Natural killer cell (primary cell): ENCODE measurements around the gene CD99L2. TPM values are rescaled to one million over a fixed set of nuclear protein-coding genes. Genes with fewer than 3 reads are reported as not detected.

Source experiments
- ATAC-seq, 3 donors: fragments of 150-1000 bp in 2 of 3; fragments of 200-7000 bp in 1 of 3; cut with Tn5 transposase; 1 replicate in 1 of 3; 2 replicates in 2 of 3; pipeline ENCODE4 v1.10.0; 2021; ENCODE audit warnings: mild to moderate bottlenecking in 2 of 3, moderate library complexity in 2 of 3
- DNase-seq, 2 donors: peaks; one replicate each; pipeline versions ENCODE4 v3.0.0 to v3.0.0-alpha.2; 2013 to 2021; ENCODE audit warnings: mixed read lengths in 1 of 2
- H3K27ac ChIP-seq: one replicate; pipeline ENCODE4 v1.5.1; 2013; ENCODE audit warnings: mild to moderate bottlenecking, low read length
- H3K27me3 ChIP-seq: one replicate; pipeline ENCODE4 v1.6.1; 2013; ENCODE audit warnings: low read length; ENCODE audit not compliant: control insufficient read depth, insufficient read depth
- H3K36me3 ChIP-seq: one replicate; pipeline ENCODE4 v1.6.1; 2013; ENCODE audit warnings: low read length; ENCODE audit not compliant: control insufficient read depth, insufficient read depth
- H3K4me1 ChIP-seq: one replicate; pipeline ENCODE4 v1.6.1; 2013; ENCODE audit warnings: low read length; ENCODE audit not compliant: control insufficient read depth, insufficient read depth
- H3K4me3 ChIP-seq: one replicate; pipeline ENCODE4 v1.5.1; 2013; ENCODE audit warnings: low read length
- H3K9me3 ChIP-seq: one replicate; pipeline ENCODE4 v1.6.1; 2013; ENCODE audit warnings: low read length; ENCODE audit not compliant: control insufficient read depth, insufficient read depth
- H3K27ac Mint-ChIP-seq, 2 donors: one replicate each; pipeline ENCODE4 v1.8.0; 2022; ENCODE audit warnings: mild to moderate bottlenecking in 2 of 2, mixed read lengths in 2 of 2, moderate library complexity in 1 of 2
- H3K27me3 Mint-ChIP-seq, 2 donors: one replicate each; pipeline ENCODE4 v1.8.0; 2022; ENCODE audit warnings: low read depth in 2 of 2, mixed read lengths in 2 of 2
- H3K36me3 Mint-ChIP-seq: one replicate; pipeline ENCODE4 v1.8.0; 2022; ENCODE audit warnings: mixed read lengths
- H3K4me1 Mint-ChIP-seq, 2 donors: one replicate each; pipeline ENCODE4 v1.8.0; 2022; ENCODE audit warnings: mixed read lengths in 2 of 2
- H3K4me3 Mint-ChIP-seq: one replicate; pipeline ENCODE4 v1.8.0; 2022; ENCODE audit warnings: mild to moderate bottlenecking, moderate library complexity, mixed read lengths
- H3K9me3 Mint-ChIP-seq, 2 donors: one replicate each; pipeline ENCODE4 v1.8.0; 2022; ENCODE audit warnings: mixed read lengths in 2 of 2
- WGBS: methylation state at CpG from one replicate; pipeline ENCODE4 v1.1.7; 2013; ENCODE audit warnings: missing lambda C conversion rate; ENCODE audit not compliant: insufficient coverage; 5-methylcytosine and 5-hydroxymethylcytosine counted together
- intact Hi-C: fragments of 100-400 bp; cut with micrococcal nuclease; formaldehyde crosslinking; loops from one replicate; pipeline ENCODE4 v1.14.2; 2022
- total RNA-seq, 4 donors: library from RNA; stranded (reverse); fragments of 120-200 nt in 1 of 4; gene quantifications; one replicate each; pipeline versions ENCODE4 v1.2.3 to v1.2.4, GENCODE V29; 2013 to 2022
- TF ChIP-seq, protein P1 (sequence below): fragments of 200-600 bp; IDR thresholded peaks from one replicate; pipeline ENCODE4 v1.8.0; 2022; ENCODE audit warnings: antibody characterized with exemption

CD99L2 gene
- total RNA-seq, 3 donors from 2014 or later (not counting 1 experiment from before 2014, with no cell fraction given): 13.1 to 18.0 (median 15.7) TPM

DNA sequence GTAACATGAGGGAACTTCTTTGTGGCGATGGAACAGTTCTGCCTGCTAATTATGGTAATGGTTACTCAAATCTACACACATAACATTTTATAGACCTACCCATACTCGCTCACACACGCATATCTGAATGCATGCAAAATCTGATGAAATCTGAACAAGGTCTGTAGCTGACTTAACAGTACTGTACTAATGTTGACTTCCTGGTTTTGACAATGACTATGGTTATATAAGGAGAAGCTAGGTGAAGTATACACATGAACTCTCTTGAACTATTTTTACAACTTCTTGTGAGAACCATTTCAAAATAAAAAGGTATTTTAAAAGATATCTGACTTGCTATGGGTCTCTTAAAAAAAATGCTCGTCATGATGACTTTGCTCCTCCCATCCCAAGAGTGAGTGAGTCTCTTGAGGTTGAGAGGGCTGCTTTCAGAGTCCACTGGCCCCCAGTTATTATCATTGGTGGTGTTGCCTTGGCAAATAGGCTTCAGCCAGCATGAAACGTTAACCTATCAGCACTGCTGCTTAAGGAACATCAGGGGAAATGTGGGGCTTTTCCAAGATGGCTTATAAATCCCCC lies 105.4 kb downstream of the CD99L2 start:
- 100% methylated on average over 1 of the region's 5 CpGs for WGBS
- Histone ChIP-seq H3K36me3 (peaks cover 6% of the 10 kb centered on the region), H3K4me3 (no peak overlapping the region), H3K27me3 (no peaks in the 10 kb centered on the region), H3K9me3 (no peaks in the 10 kb centered on the region), H3K4me1 (no peaks in the 10 kb centered on the region), H3K27ac (no peak overlapping the region)
- no peak for ATAC-seq
- Mint-ChIP-seq H3K4me1 (peaks cover 0 to 5% of the 10 kb centered on the region in 2 donors), H3K27me3 (no peaks in the 10 kb centered on the region), H3K36me3 (no peaks in the 10 kb centered on the region), H3K27ac (no peak overlapping the region), H3K4me3 (no peak overlapping the region), H3K9me3 (no peaks in the 10 kb centered on the region)
- TF ChIP-seq, protein P1, sequence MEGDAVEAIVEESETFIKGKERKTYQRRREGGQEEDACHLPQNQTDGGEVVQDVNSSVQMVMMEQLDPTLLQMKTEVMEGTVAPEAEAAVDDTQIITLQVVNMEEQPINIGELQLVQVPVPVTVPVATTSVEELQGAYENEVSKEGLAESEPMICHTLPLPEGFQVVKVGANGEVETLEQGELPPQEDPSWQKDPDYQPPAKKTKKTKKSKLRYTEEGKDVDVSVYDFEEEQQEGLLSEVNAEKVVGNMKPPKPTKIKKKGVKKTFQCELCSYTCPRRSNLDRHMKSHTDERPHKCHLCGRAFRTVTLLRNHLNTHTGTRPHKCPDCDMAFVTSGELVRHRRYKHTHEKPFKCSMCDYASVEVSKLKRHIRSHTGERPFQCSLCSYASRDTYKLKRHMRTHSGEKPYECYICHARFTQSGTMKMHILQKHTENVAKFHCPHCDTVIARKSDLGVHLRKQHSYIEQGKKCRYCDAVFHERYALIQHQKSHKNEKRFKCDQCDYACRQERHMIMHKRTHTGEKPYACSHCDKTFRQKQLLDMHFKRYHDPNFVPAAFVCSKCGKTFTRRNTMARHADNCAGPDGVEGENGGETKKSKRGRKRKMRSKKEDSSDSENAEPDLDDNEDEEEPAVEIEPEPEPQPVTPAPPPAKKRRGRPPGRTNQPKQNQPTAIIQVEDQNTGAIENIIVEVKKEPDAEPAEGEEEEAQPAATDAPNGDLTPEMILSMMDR: no peak
- intact Hi-C loops: no loop called here
- DNase-seq: no peak

DNA sequence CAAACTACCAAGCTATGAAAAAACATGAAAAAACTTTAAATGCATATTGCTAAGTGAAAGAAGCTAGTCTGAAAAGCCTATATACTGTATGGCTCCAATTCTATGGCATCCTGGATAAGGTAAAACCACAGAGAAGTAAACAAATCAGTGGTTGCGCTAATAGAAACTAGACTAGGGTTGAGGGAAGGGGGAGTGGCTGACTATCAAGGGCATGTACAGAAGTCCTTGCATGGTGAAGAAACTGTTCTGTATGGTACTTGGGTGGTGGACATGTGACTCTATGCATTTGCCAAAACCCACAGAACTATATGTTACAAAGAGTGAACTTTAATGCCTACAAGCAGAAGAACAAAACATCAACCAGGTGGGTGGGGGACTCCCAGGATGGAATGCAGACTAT lies 108.4 kb downstream of the CD99L2 start:
- Mint-ChIP-seq H3K4me3 (no peak overlapping the region), H3K27ac (no peak overlapping the region), H3K4me1 (peaks cover 0 to 5% of the 10 kb centered on the region in 2 donors), H3K27me3 (no peaks in the 10 kb centered on the region), H3K36me3 (no peaks in the 10 kb centered on the region), H3K9me3 (no peaks in the 10 kb centered on the region)
- Histone ChIP-seq H3K36me3 (peaks cover 6% of the 10 kb centered on the region), H3K4me3 (no peak overlapping the region), H3K27ac (no peak overlapping the region), H3K27me3 (no peaks in the 10 kb centered on the region), H3K4me1 (no peaks in the 10 kb centered on the region), H3K9me3 (no peaks in the 10 kb centered on the region)
- DNase-seq (no peak), ATAC-seq (no peak)
- intact Hi-C loops: no loop called here
- WGBS: 100% methylated on average over 1 of the region's 1 CpG
- TF ChIP-seq, protein P1: no peak

DNA sequence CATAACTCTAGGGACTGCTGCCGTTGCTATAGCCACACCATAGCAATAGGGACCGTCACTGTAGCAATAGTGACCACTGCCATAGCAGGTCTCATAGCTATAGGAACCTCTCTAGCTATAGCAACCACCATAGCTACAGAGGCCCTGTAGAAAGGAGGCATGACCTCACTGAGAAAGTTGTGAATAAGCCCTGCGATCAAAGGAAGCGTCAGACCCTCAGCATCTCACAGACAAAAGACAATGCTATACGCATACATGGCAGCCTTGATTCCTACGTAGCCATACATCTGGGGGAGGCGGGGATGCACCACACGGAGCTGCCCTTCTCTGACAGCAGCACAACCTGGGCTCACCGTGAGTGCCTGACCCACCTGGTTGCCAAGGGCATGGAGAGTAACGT lies 116.8 kb downstream of the CD99L2 start:
- intact Hi-C loops: no loop called here
- H3K4me3 ChIP-seq: no peak overlapping the region
- ATAC-seq (no peak), DNase-seq (no peak)
- WGBS: 99% methylated on average over 7 of the region's 10 CpGs
- Mint-ChIP-seq H3K27me3 (no peaks in the 10 kb centered on the region), H3K4me1 (no peaks in the 10 kb centered on the region), H3K4me3 (no peak overlapping the region), H3K36me3 (no peaks in the 10 kb centered on the region), H3K27ac (no peak overlapping the region), H3K9me3 (no peaks in the 10 kb centered on the region)
- TF ChIP-seq, protein P1: no peak
- no peaks in the 10 kb centered on the region for H3K9me3 ChIP-seq
- H3K4me1 ChIP-seq: no peaks in the 10 kb centered on the region
- H3K36me3 ChIP-seq: no peaks in the 10 kb centered on the region
- H3K27ac ChIP-seq: no peak overlapping the region
- no peaks in the 10 kb centered on the region for H3K27me3 ChIP-seq

GRCh38 chrX:150779385-150779784 lies 119.1 kb downstream of the CD99L2 start:
- Mint-ChIP-seq H3K27ac (no peak overlapping the region), H3K27me3 (no peaks in the 10 kb centered on the region), H3K36me3 (no peaks in the 10 kb centered on the region), H3K4me1 (no peaks in the 10 kb centered on the region), H3K4me3 (no peak overlapping the region), H3K9me3 (no peaks in the 10 kb centered on the region)
- no peaks in the 10 kb centered on the region for H3K36me3 ChIP-seq
- no peaks in the 10 kb centered on the region for H3K4me1 ChIP-seq
- no peaks in the 10 kb centered on the region for H3K9me3 ChIP-seq
- DNase-seq (no peak), ATAC-seq (no peak)
- TF ChIP-seq, protein P1: no peak
- H3K27me3 ChIP-seq: no peaks in the 10 kb centered on the region
- no peak overlapping the region for H3K27ac ChIP-seq
- intact Hi-C loops: no loop called here
- H3K4me3 ChIP-seq: no peak overlapping the region
- 89% methylated on average over 5 of the region's 8 CpGs for WGBS
